Measurements from ENCODE around the gene ATP5PD.
"Not testable (repeated sequence)": the region's sequence is repeated elsewhere in the genome, so short reads cannot be mapped to it uniquely, and the experiment has no call there.

The ATP5PD gene

GRCh38 chr17:75051941-75052340 lies 5.2 kb upstream of the ATP5PD start:
- DNase-seq (ENCODE audit: low read depth) = no peak

GRCh38 chr17:75049706-75050105 lies 2.9 kb upstream of the ATP5PD start:
- no peak for DNase-seq (ENCODE audit: low read depth)

- DNase-seq (ENCODE audit: low read depth) = no peak
These were observed 2.3 kb upstream of the ATP5PD start for GRCh38 chr17:75049057-75049456.

GRCh38 chr17:75048249-75048878 lies 1.6 kb upstream of the ATP5PD start:
- DNase-seq (ENCODE audit: low read depth) = peak; percentile 83

GRCh38 chr17:75047398-75048098 lies 779 bp upstream of the ATP5PD start:
- DNase-seq (ENCODE audit: low read depth) = no peak

GRCh38 chr17:75045946-75046406 lies 793 bp downstream of the ATP5PD start:
- DNase-seq (ENCODE audit: low read depth) = not testable (repeated sequence)

- no peak for DNase-seq (ENCODE audit: low read depth)
These were observed 2.1 kb downstream of the ATP5PD start for GRCh38 chr17:75044716-75045115.

GRCh38 chr17:75043789-75044188 lies 3.0 kb downstream of the ATP5PD start:
- DNase-seq (ENCODE audit: low read depth) = not testable (repeated sequence)

- DNase-seq (ENCODE audit: low read depth) = no peak
These were observed 5.0 kb downstream of the ATP5PD start for GRCh38 chr17:75041656-75042280.

GRCh38 chr17:75039238-75039637 lies 7.5 kb downstream of the ATP5PD start:
- no peak for DNase-seq (ENCODE audit: low read depth)

GRCh38 chr17:75036643-75037268 lies 10.0 kb downstream of the ATP5PD start:
- DNase-seq (ENCODE audit: low read depth) = peak; percentile 13

- DNase-seq (ENCODE audit: low read depth) = peak; percentile 89
These were observed 12.4 kb downstream of the ATP5PD start for GRCh38 chr17:75034236-75034908.

- peak; percentile 87 for DNase-seq (ENCODE audit: low read depth)
These were observed 13.2 kb downstream of the ATP5PD start for GRCh38 chr17:75033346-75034235.

GRCh38 chr17:75032720-75033280 lies 14.0 kb downstream of the ATP5PD start:
- peak; percentile 14 for DNase-seq (ENCODE audit: low read depth)

- peak; percentile 79 for DNase-seq (ENCODE audit: low read depth)
These were observed 14.6 kb downstream of the ATP5PD start for GRCh38 chr17:75031972-75032719.

GRCh38 chr17:75030161-75030560 lies 16.6 kb downstream of the ATP5PD start:
- DNase-seq (ENCODE audit: low read depth) = no peak

- not testable (repeated sequence) for DNase-seq (ENCODE audit: low read depth)
These were observed 20.1 kb downstream of the ATP5PD start for GRCh38 chr17:75026650-75027049.

- DNase-seq (ENCODE audit: low read depth) = not testable (repeated sequence)
These were observed 21.4 kb downstream of the ATP5PD start for GRCh38 chr17:75025398-75025734.

GRCh38 chr17:75024686-75025397 lies 21.9 kb downstream of the ATP5PD start:
- DNase-seq (ENCODE audit: low read depth) = no peak
